ENCODE results near the gene VASP.

DNA sequence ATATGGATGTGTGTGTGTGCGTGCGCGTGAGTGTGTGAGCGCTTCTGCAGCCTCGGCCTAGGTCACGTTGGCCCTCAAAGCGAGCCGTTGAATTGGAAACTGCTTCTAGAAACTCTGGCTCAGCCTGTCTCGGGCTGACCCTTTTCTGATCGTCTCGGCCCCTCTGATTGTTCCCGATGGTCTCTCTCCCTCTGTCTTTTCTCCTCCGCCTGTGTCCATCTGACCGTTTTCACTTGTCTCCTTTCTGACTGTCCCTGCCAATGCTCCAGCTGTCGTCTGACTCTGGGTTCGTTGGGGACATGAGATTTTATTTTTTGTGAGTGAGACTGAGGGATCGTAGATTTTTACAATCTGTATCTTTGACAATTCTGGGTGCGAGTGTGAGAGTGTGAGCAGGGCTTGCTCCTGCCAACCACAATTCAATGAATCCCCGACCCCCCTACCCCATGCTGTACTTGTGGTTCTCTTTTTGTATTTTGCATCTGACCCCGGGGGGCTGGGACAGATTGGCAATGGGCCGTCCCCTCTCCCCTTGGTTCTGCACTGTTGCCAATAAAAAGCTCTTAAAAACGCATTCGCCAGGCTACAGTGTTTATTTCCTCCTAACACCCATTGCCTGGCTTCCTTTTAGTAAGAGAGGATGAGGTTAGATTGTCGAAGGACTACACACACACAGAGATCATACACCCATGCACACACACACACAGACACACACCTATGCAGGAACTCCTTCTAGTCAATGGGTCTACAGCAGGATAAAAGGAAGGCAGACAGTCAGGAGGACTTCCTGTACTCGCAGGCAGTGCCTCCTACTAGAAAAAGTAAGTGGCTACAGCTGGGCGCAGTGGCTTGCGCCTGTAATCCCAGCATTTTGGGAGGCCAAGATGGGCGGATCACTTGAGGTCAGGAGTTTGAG lies 32.4 kb upstream of the VASP start:
- TF ChIP-seq, protein P1, sequence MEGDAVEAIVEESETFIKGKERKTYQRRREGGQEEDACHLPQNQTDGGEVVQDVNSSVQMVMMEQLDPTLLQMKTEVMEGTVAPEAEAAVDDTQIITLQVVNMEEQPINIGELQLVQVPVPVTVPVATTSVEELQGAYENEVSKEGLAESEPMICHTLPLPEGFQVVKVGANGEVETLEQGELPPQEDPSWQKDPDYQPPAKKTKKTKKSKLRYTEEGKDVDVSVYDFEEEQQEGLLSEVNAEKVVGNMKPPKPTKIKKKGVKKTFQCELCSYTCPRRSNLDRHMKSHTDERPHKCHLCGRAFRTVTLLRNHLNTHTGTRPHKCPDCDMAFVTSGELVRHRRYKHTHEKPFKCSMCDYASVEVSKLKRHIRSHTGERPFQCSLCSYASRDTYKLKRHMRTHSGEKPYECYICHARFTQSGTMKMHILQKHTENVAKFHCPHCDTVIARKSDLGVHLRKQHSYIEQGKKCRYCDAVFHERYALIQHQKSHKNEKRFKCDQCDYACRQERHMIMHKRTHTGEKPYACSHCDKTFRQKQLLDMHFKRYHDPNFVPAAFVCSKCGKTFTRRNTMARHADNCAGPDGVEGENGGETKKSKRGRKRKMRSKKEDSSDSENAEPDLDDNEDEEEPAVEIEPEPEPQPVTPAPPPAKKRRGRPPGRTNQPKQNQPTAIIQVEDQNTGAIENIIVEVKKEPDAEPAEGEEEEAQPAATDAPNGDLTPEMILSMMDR (conservative IDR thresholded peaks at IDR 0.05; ENCODE audit: low read length) = no peak
- no peak for TF ChIP-seq EZH2phosphoT487 (IDR thresholded peaks at IDR 0.05; ENCODE audit: borderline replicate concordance)
